Cardiac fibroblast (primary cell): ENCODE measurements around the gene DGLUCY.
A peak's percentile ranks its signal among the peaks of the same experiment; 100 is the strongest.

Source experiments
- DNase-seq, 2 donors: peaks; one replicate each; pipeline versions ENCODE4 v3.0.0 to v3.0.0-alpha.2; 2010; ENCODE audit warnings: low read depth in 2 of 2
- H3K4me3 ChIP-seq, 2 donors: replicated peaks in 1 of 2; 1 replicate in 1 of 2; 2 replicates in 1 of 2; pipeline ENCODE4 v1.5.1; 2011; ENCODE audit warnings: low read depth in 2 of 2, low read length in 2 of 2, mild to moderate bottlenecking in 2 of 2, moderate library complexity in 1 of 2
- CTCF ChIP-seq: IDR thresholded peaks from one replicate; pipeline ENCODE4 v1.5.1; 2011; ENCODE audit warnings: low read depth, mild to moderate bottlenecking, low read length, inconsistent platforms

Gene DGLUCY

GRCh38 chr14:91138511-91139359, 24.9 kb downstream of the DGLUCY start:
- TF ChIP-seq CTCF: peak; percentile 56
- H3K4me3 ChIP-seq: no peak overlapping the region
- DNase-seq: peak; percentile 27 to 60

GRCh38 chr14:91139776-91140175, 25.9 kb downstream of the DGLUCY start:
- no peak for DNase-seq
- TF ChIP-seq CTCF: no peak
- no peak overlapping the region for H3K4me3 ChIP-seq

GRCh38 chr14:91140672-91141071, 26.8 kb downstream of the DGLUCY start:
- peak; percentile 44 to 51 for DNase-seq
- no peak overlapping the region for H3K4me3 ChIP-seq
- peak; percentile 59 for TF ChIP-seq CTCF

- TF ChIP-seq CTCF: no peak
- H3K4me3 ChIP-seq: no peak overlapping the region
- no peak for DNase-seq
These were observed 28.4 kb downstream of the DGLUCY start for GRCh38 chr14:91142214-91142668.

- H3K4me3 ChIP-seq: no peak overlapping the region
- TF ChIP-seq CTCF: no peak
- peak; percentile 15 to 18 for DNase-seq
These were observed 30.0 kb downstream of the DGLUCY start for GRCh38 chr14:91143862-91144261.

GRCh38 chr14:91144425-91145145, 30.7 kb downstream of the DGLUCY start:
- no peak for TF ChIP-seq CTCF
- peak; percentile 62 to 78 for DNase-seq
- no peak overlapping the region for H3K4me3 ChIP-seq
